ENCODE data around the gene NAA80.
"Not testable (repeated sequence)": the region's sequence is repeated elsewhere in the genome, so short reads cannot be mapped to it uniquely, and the experiment has no call there.

Gene NAA80

DNA sequence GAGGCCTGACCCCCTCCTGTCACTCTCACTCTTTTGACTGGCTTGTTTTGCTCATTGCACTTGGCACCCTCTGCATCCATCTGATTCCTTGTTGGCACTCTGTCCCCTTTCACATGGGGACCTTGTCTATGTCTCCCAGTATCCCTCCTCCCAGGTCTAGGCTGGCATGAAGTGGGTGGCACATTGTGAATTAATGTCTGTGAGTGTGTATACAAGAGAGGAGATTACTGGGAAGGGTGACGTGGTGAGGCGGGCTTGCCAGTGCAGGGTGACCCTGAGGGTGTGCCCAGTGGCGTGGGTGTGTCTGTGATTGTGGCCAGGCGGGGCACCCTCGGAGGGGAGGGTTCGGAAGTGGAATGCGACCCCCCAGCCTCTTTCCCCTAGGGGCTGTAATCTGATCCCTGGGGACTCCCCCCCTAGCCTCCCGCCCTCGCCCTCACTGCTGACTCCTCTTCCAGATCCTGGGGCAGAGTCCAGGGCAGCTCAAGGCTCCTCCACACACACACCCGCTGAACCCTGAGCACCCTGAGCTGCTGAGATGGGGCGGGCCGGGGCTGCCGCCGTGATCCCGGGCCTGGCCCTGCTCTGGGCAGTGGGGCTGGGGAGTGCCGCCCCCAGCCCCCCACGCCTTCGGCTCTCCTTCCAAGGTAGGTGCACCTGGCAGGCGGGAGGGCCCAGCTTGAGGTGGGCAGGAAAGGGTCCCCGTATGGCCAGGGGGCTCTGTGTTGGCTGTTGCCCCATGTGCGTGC lies 30.3 kb downstream of the NAA80 start, which contains the start of gene SEMA3B:
TSS of gene SEMA3B (plus strand) at position 445 of the 749 bp plus-strand sequence. CDS start at position 539, 94 bp downstream.
- DNase-seq = no peak

DNA sequence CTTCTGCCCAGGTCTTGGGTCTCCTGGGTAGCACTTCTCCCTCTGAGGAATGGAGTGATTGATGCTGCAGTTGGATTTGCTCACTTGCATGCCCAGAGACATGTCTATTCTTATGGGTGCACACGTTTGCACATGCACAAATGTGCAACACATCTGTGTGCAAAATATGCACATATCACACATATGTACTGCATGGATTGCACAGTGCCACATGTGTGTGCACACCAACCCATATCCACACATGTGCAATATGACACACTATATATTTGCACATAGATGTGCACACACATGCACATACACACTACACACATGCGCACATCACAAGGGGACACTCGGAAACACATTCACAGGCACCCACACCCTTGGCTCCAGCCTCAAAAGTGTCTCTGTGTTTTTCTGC lies 30.9 kb downstream of the NAA80 start:
- DNase-seq = no peak

DNA sequence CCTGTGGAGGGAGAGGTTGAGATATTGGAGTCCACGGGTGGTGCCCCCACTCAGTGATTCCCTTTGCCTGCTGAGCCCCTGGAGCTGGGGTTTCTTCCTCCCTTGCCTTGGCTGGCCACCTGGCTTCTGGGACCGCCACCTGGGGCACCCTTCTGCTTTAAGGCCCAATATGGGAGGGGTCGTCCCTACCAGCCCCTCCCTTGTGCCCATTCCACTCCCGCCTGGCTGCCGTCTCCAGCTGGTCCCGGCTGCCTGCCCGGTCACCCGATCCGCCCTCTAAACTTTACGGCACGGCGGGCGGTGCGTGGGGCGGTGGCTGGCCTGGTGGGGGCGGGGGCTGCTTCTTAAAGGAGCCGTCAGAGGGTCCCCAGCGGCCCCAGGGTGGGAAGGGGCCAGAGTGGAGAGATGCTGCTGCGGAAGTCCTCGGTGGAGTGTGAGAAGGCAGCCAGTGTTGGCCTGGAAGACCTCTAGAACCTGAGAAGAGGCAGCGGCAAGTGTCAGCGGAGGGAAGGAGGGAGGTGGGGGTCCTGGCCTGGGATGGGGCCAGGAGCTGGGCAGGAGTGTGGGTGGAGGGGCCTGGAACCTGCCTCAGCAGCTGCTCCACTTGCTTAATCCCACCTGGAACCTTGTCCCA lies 31.8 kb downstream of the NAA80 start:
- no peak for DNase-seq

DNA sequence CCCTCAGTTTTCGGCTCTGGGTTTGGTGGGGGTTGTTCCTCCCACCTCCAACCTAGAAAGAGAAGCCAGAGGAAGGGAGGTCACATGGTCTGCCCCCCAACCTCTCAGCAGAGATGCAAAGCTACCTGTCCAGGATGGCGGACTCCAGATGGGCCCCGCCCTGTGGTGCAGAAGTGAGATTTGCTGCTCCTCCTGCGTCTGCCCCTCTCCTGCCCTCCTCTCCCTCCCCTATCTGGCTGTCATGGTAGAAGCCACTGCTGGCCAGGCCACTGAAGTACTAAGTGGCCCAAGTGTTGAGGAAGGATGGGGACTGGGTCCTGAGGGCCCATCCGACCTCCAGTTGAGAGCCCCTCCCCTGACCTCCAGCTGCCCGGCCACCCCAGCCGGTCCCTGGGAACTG lies 32.4 kb downstream of the NAA80 start:
- no peak for DNase-seq

DNA sequence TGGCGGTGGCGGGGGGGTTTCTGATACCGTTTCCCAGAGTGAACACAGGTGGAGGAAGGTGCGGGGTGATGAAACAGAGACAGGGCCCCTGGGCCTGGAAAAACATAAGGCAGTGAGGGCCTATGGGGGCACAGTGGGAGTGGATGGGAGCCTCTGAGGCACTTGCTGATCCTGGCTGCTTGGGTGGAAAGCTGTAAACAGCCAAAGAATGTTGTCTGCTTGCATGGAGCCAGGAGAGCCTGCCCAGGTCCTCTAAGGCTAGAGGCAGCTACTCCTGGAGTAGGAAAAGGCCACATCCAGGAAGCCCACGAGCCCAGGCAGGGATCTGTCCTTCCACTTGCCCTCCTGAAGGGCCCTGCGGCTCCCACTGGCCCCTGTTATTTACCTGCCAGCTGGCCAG lies 33.2 kb downstream of the NAA80 start:
- no peak for DNase-seq

DNA sequence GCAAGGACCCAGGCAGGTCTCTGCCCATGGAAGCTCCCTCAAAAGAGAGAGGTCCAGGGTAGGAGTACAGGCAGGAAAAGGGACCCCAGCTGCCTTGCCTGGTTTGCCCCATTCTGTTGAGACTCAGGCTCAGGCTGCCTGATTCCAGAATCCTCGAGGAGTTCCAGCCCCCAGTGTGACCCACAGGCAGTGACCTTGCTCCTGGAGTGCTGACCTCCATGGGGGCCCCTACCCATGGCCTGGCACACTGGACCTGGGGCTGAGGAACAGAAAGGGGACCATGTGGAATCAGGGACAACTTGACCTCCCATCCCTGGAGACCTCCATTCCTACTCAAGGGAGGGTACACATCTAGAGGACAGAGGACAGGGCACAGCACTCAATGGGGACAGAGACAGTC lies 33.6 kb downstream of the NAA80 start:
- no peak for DNase-seq

DNA sequence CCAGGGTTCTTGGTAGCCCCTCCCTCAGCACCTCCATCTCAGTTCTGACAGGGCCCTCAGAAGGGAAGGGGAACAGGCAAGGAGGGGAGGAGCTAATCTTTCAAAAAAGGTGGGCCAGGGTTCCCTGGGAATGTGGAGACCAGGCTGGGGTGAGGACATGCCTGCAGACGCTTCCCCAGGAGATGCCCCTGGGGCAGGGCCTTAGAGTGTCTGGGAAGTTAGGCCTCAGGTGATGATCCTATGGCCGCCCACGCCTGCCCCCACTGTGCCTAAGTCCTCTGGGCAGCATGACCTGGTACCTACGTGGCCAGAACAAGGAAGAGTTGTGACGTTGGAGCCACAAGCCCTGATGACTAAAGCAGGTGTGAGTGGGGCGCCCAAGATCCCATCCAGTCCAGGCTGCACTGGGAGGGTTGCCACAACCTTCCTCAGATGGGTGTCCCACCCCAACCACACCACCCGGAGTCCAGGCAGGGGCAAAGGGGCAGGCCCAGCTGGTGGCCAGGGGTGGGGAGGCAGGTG lies 34.2 kb downstream of the NAA80 start:
- no peak for DNase-seq

DNA sequence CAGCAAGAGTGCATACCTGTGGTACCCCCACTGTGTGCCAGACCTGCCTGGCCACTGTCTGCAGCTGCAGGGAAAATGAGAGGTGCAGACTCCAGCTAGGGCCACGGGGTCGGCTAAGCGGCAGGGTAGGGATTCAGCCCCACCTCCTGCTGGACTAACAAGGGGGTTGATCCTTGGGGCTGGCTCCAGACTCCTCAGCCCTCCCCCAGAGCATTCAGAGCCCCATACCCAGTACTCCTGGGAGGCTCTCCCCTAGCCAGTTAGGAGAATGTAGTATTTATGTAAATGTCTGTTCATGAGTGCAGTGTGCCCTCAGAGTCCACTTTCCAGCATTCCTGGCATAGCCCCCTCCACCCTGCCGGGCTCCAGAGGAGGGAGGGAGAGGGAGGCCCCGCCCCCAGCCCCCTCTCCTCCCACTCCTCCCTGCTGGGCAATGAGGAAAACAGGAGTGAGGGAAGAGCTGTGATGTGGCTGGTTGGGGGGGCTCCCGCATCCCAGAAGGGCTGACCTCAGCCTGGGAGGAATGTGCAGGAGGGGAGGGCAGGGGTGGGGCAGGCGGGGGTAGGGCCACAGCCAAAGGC lies 34.7 kb downstream of the NAA80 start:
- no peak for DNase-seq

DNA sequence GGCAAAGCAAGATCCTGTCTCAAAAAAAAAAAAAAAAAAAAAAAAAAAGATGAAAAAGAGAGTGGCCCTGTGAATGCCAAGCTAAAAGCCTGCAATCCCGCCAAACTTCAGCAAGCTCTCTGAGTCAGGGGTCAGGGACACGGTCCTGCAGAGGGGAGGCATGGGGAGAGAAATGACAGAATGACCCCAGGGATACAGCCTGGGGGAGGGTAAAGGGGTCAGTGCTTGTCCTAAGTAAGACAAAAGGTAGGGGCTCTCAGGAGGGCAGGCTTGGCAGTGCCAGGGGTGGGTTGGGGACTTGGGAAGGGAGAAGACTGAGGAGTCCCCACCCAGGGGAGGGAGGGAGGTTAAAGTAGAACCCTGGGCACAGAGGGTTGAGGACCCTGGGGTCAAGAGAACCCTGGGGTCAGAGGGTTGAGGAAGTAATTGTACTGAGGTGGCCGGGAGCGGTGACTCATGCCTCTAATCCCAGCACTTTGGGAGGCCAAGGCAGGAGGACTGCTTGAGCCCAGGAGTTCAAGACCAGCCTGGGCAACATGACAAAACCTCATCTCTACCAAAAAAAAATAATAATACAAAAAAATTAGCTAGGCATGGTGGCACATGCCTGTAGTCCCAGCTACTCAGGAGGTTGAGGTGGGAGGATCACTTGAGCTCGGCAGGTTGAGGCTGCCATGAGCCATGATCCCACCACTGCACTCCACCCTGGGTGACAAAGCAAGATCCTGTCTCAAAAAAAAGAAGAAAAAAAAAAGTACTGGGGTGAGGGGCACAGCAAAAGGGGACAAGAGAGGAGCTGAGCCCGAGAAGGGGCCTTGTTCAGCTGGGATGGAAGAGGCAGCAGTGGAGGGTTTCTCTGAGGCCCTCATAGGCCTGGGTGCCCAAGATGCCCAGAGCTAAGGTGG lies 35.5 kb downstream of the NAA80 start:
- DNase-seq = no peak

DNA sequence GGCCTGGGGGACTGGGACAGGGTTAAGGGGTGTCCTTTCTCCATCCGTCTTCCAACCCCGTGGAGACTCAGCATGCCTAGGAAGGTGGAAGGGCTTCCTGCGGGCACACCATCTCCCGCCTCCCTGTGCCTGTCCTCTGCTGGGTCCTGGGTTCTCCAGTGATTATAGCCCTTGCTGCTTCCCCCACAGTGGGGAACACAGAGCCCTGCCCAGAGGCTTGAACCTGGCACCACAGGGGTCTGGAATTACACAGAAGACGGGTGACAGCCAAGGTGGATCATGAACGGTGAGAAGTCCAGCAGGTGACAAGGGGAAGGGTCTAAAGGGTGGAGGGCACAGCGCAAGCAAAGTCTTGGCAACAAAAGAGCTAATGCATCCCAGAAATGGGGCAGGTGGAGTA lies 36.4 kb downstream of the NAA80 start:
- no peak for DNase-seq

DNA sequence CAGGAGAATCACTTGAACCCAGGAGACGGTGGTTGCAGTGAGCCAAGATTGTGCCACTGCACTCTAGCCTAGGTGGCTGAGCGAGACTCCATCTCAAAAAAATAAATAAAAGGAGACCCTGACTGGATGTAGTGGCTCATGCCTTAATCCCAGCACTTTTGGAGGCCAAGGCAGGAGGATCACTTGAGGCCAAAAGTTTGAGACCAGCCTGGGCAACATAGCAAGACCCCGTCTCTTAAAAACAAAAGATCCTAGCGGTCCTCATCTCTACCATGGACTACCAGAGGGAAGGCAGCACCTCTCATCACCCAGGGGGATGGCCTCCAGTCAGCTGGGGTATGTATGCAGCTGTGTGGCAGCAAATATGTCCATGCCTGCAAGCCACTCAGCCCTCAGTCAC lies 37.0 kb downstream of the NAA80 start:
- not testable (repeated sequence) for DNase-seq

DNA sequence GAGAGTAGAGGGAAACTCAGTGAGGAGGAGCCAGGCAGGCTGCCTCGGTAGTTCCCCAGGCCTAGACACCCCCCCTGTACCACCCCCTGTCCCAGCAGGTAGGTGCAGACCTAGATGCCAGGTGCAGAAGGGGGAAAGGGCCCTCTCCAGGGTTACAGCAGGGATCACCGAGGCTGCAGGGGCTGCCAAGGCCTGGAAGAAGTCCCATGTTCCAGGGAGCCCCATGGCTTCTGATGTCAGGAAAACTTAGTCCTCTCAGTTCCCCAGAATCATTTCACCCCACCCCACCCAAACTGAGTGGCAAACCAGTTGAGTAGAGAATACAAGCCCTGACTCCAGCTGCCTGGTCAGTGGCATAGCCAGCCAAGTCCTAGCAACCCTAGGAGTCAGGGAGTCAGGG lies 37.7 kb downstream of the NAA80 start:
- no peak for DNase-seq

DNA sequence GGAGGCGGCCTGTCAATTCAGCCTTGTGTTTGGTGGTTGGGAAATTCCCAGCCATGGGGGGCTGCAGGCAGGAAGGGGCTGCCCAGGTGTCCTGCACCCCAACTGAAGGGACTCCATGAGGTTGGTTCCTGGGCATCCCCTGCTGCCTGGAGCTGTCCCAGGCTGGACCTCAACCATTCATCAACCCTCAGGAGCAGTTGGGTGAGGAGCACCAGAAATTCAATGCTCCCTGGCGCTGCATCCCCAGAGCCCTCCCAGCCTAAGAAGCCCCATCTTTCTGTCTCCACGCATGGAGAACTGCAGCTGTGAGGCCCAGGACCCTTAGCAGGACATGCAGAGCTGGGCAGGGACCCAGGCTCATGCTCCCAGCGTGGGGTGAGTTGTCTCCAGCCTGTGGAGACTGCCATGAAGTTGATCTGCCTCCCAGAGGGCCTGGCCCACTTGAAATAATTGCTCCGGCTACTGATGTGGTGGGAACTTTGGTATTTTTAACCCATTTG lies 38.2 kb downstream of the NAA80 start:
- no peak for DNase-seq

DNA sequence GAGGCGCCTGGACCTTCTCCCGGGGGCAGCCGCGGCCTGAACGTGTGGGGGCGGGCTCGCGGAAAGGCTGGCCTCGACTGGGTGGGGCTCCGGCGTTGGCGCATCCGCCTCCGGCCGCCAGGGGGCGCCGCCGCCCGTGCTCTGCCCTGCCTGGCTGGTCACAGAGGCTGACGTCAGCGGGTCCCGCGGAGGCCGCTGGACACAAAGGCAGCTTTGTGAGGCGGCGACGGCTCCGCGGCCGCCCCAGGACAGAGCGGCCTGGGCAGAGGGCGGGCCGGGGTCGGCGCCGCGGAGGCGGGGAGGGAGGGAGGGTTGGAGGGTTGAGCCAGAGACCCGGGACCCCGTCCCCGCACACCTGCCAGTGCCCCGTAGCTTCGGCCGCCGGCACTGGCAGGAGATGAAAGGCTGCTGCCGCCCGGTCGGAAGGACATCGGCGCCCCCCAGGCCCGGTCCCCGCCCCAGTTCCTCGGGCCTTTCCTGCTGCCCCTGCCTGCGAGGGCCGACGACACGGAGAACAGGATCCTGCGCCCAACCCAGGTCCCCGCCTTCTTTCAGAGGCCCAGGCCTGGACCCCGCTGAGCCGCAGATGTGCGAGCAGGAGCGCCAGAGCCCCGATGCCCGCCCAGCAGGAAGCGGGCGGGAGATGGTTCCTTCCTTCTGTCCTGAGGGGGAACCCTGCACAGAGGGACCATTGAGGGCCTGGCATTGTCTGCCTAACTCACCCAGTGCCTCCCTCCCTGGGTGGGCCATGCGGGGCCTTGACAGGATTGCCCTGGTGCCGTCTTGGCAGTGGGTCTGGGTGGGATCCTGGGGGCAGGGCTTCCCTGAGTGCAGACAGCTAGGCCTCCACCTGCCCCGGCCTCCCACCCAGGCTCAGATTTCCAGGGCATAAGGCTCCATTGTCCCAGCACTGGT lies 38.9 kb downstream of the NAA80 start:
- peak; percentile 84 for DNase-seq

DNA sequence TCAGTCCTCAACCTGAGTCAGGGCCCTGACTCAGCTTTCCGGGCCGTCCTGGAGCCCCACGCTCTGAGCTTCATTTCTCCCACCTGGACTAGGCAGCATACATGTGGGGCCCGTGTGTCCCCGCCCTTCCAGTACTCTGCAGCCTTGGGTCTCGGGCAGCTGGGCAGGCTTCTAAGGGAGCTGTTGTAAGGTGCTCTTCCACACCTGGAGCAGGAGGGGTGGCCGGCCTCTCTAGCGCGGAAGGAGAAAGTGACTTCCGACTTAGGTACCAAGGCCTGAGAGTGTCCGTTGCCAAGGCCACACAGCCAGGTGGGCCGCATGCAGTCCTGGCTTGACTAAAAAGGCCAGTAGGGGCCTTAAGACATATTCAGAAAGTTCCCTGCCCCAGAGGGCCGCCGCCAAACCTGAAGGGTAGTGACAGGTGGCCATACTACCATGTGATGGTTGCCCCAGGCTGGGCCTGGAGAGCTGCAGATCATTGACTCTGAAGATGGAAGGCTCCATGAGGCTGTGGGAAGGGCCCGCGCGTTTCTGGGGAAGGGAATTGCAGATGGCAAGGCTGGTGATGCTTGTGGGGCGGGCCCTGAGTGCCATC lies 39.7 kb downstream of the NAA80 start:
- DNase-seq = no peak

DNA sequence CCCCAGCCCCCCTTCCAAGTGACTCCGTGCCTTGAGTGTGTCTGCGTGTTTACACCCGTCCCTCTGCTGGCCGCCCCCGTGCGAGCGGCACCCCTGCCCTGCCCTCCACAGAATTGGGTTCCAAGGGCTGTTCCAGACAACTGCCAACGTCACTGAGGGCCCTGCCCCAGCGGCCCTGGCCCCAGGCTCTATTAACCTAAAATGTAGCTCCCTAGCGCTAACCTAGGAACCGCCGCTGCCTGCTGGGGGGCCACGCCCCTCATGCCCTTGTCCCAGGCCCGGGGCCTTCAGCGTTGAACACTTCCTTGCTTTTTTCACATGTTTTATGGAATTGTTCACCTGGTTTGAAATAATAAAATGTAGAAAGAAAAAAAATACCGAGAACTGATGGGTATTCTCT lies 40.2 kb downstream of the NAA80 start:
- DNase-seq = no peak

DNA sequence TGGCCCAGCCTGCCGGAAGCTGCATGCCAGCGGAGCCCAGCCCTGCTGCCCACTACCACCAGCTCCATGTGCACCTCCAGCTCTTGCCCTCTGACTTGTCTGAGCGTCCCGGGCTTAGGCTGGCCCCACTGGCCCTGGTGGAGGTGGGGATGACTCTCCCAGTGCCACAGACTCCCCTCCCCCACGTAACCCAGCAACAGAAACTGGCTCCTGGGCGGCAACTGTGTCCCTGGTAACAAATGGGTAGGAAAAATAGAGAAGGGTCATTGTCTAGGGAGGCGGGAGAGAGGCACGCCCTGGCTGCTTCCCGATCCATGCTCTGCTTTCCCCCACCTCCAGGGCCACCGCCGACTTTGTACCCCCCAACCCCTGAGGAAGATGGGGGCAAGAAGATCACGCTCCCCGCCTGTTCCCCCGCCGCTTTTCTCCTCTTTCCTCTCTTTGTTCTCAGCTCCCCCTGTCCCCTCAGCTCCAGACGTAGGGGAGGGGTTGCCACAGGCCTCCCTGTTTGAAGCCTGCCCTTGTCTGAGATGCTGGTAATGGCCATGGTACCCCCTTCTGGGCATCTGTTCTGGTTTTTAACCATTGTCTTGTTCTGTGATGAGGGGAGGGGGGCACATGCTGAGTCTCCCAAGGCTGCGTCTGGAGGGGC lies 41.0 kb downstream of the NAA80 start:
- no peak for DNase-seq

DNA sequence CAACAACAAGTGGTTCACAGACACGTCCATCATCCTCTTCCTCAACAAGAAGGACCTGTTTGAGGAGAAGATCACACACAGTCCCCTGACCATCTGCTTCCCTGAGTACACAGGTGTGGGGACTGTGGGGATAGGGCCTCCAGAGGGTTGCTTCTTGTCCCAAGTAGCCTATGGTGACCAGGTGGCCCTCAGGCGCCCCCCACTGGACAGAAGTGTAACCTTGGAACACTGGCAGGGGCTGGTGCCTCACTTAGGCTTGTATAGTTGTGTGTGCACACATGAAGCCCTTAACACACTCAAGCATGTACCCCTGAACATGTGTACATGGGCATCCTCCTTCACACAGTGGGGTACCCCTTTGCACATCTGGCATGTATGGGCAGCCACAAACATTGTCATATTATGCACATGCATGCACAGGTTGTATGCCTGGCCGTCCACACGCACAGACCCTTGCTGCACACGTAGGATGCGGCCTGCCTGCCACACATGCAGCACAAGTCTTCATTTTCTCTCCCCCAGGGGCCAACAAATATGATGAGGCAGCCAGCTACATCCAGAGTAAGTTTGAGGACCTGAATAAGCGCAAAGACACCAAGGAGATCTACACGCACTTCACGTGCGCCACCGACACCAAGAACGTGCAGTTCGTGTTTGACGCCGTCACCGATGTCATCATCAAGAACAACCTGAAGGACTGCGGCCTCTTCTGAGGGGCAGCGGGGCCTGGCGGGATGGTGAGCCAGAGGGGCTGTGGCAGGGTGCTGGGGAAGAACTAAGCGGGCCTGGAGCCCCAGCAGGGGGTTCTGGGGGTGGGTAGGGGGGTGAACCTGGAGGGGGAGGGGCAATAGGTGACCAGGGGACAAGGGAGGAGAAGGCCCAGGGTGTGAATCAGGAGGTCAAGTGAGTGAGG lies 42.0 kb downstream of the NAA80 start:
- DNase-seq = peak; percentile 56

DNA sequence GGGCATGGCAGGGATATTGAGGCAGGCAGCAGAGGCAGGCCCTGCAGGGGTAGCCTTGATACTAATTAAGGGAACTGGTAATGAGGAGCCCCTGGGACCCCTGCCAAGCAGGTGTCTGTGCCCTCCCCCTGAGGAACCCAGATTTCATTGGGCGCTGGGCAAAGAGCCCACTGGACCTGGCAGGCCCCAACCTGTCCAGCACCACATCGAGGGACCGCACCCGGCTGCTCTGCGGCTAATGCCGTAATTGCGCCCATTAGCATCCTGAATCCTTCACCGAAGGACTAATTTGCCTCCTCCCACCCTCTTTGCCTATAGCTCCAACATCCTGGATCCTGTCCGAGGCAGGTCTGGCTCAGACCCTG lies 44.0 kb downstream of the NAA80 start:
- no peak for DNase-seq
